Activated CD8-positive, alpha-beta memory T cell treated with anti-CD3 and anti-CD28 coated beads for 48 hours (primary cell): ENCODE data around the gene VASH2.
"Not testable (repeated sequence)": the region's sequence is repeated elsewhere in the genome, so short reads cannot be mapped to it uniquely, and the experiment has no call there.

ENCODE experiments used
- DNase-seq, 3 experiments: peaks; one replicate each; pipeline ENCODE4 v3.0.0-alpha.2; 2020; ENCODE audit warnings: low read depth in 2 of 3, low spot score in 2 of 3

VASH2 gene

DNA sequence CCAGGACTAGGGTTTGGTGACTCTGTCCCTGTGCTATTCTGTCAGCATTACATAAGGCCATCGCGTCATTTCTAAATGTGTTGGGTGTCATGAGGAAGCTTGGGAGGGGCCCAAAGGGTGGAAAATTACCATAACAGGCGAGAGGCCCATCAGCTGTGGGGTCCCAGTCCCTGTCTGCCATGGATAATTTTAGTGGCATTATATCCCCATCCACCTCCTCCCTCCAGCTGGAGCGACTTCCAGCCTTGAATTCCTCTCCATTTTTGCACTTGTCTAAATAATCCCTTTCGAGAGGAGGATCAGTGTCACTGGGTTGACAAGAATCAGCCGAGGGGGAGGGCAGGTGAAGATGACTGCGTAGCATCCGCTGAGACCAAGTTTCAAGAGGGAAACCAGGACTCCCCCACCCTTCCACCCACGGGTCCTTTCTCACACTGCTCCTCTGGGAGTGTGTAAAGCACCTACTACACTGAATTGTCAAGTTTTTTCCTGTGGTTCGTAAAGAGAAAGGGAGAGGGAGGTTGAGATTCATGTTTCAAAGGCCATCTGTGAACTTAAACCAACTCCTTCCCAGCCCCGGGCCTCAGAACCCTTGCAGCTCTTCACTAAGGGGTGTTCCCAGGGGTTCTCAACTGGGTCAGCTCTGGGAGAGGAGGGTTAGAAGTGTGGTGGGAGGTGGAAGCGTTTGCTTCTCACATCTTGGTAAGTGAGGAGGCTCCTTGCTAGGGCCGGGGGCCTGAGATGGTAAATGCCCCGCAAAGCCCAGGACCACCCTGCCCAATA, 29.2 kb downstream of the VASH2 start:
- no peak for DNase-seq

GRCh38 chr1:212980123-212980785, 29.9 kb downstream of the VASH2 start:
- DNase-seq: no peak

- DNase-seq: no peak
These were observed 30.7 kb downstream of the VASH2 start for GRCh38 chr1:212981025-212981495.

- DNase-seq: no peak
These were observed 31.4 kb downstream of the VASH2 start for GRCh38 chr1:212981571-212982328.

DNA sequence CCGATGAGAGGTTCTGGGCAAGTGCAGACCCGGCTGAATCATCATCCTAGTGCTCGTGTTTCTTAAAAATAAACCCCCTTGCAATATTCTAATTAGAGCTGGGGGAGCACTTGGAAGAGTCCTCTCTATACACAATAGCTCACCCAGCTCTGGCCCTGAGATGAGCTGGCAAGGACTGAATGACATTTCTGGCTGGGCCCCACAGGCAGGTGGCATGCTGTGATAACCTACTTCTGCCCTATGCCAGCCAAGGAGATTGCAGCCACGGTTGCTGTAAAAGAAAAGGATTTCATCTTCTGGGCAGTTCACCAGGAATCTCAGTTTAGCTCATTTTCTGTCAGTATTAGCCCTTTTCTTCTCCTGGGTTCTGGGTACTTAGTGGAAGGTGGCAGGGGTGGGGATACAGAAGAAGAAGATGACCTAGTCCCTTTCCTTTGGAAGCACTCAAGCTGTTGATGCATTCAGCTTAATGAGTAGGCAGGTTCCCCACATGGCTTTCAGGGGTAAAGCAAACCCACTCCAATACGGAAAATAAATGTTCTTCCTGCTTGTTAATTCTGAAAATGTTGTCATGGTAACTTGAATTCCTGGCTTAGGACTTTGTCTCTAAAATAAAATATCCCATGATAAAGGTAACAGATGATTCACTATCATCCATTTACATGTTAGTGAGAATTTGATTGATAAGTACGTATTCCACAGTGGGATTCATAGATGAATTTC, 32.2 kb downstream of the VASH2 start:
- DNase-seq: no peak

- DNase-seq: no peak
These were observed 33.1 kb downstream of the VASH2 start for GRCh38 chr1:212983482-212983881.

- DNase-seq: no peak
These were observed 34.4 kb downstream of the VASH2 start for GRCh38 chr1:212984522-212985291.

DNA sequence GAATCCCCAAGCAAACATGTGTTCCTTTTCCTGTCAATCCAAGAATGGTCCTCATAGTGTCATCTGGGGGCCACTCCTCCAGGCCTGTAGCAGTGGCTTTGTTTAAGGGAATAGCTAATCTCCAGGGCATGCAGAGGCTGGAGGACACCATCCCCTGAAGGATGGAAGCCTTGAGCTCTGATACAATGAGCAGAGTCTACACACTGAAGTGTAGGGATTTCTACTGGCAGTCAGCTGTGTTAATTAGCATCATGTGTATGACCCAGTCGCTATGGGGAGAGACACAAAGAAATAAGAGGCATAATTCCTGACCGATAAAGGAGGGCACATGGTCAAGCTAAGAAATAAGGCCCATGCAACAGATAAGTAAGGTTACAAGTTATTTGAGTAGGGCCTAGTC, 36.2 kb downstream of the VASH2 start:
- no peak for DNase-seq

- DNase-seq: no peak
These were observed 37.5 kb downstream of the VASH2 start for GRCh38 chr1:212987702-212988322.

GRCh38 chr1:212990276-212990675, 39.9 kb downstream of the VASH2 start:
- no peak for DNase-seq

DNA sequence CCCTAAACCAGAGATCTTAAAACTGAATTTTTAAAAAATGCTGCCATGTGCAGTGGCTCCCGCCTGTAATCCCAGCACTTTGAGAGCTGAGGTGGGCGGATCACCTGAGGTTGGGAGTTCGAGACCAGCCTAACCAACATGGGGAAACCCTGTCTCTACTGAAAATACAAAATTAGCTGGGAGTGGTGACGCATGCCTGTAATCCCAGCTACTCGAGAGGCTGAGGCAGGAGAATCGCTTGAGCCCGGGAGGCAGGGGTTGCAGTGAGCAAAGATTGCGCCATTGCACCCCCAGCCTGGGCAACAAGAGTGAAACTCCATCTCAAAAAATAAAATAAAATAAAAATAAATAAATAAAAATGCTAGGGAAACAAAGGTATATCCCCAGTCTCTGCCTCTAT, 43.6 kb downstream of the VASH2 start:
- DNase-seq: not testable (repeated sequence)

- DNase-seq: no peak
These were observed 44.6 kb downstream of the VASH2 start for GRCh38 chr1:212994926-212995325.

DNA sequence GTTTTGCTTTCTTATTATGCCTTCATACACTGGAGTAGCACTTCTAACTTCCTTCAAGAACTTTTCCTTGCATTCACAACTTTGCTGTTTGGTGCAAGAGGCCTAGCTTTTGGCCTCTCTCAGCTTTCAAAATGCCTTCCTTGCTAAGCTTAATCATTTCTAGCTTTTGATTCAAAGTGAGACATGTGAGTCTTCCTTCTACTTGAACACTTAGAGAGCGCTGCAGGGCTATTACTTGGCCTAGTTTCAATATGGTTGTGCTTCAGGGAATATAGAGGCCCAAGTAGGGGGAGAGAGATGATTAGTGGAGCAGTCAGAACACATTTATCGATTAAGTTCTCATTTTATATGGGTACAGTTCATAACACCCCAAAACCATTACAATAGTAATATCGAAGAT, 52.9 kb downstream of the VASH2 start:
- no peak for DNase-seq

DNA sequence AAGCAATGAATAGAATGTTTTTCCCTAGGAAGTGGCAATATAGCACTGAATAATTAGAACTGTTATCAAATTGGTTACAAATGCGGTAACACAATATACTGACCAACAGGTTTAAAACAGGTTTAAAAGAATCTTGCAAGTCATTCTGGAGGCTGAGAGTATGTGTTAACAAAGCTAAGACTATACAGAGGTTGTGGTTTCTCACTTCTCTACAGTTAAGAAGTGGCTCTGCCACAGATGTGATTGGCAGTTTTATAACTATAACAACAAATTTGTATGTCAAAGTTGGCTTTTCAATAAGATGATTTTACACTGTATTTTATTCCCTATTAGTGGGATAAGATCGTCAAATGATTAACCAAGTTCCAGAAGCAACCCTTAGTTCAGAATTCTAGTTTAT, 58.2 kb downstream of the VASH2 start:
- no peak for DNase-seq

GRCh38 chr1:213014642-213015041, 64.3 kb downstream of the VASH2 start:
- no peak for DNase-seq

DNA sequence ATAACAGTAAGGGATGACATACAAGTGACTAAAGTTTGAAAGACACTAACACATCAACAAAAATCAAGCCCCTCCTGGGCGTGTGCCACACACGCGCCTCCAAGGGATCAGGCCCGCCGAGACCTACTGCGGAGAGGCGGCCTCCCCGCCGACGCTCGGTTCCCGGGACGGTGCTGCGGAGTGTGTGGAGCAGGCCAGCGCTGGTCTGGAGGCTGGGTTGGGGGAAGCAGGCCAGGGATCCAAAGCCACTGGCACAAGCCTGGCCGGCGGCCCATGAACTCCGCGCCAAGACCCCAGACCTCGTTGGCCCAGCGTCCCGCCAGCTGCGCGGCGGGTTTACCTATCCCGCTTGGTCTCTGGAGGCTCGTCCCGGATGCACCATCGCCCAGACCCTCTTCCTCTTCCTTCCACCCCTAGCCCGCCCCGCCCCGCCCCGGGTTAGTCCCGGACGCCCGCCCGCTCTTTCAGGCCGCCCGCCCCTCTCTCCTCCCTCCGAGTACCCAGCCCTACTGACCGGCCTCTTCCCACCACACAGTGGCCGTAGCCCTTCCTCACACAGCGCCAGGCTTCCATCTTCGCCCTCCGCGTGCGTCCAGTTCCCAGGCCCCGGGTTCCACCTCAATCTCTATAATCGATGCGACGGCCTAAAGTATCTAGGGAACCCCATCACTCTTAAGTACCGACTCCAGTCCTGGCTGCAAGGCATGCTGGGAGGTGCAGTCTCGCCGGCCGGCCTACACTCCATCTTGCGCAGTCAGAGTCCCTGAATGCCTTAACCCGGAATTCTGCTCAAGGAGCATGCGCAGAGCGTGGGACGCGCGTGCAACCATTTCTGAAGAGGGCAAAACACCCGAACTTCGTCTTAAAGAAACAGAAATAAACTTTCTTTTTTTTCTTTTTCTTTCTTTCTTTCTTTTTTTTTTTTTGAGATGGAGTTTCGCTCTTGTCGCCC, 65.0 kb downstream of the VASH2 start, which contains the start of gene ANGEL2:
ANGEL2 (minus strand) TSS at position 769 of the 952 bp plus-strand sequence; CDS start at position 573, 196 bp downstream.
- peak; percentile 69 to 84 (median 83) for DNase-seq

DNA sequence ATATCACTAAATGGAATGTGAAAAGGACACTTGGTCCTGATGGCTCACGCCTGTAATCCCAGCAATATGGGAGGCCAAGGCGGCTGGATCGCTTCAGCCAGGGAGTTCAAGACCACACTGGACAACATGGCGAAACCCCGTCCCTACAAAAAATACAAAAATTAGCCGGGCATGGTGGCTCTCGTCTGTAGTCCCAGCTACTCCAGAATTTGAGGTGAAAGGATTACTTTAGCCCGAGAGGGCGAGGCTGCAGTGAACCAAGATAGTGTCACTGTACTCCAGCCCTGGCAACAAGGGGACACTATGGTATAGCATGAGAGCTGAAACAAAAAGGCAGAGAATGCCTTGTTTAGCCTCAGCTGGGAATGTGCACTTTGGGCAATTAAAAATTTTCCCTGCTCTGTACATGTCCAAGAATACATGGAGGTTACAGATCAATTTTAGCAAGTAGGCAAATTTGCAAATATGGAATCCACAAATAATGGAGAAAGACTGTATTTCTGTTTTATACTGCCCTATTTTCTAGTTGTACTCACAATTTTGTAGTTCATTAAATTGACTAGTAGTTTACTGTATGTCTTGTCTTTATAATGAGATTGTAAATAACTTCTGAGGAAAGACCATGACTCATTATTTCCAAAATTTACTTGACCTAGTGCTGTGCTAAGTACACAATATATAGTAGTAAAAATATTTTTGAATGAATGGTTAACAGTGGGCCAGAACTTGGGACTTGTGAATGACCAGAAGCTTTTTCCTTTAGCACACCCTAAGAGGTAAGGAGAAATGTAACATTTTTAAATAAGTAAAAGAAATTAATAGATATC, 67.3 kb downstream of the VASH2 start:
- no peak for DNase-seq

GRCh38 chr1:213019450-213019849, 69.1 kb downstream of the VASH2 start:
- no peak for DNase-seq
